ENCODE results near the gene HOXD11.

Gene HOXD11

GRCh38 chr2:176151442-176152287 lies 44.6 kb downstream of the HOXD11 start, which contains the start of gene HOXD4:
HOXD4 (plus strand) TSS chr2:176151550; CDS start chr2:176151634, 84 bp downstream.
- DNase-seq, result no peak

DNA sequence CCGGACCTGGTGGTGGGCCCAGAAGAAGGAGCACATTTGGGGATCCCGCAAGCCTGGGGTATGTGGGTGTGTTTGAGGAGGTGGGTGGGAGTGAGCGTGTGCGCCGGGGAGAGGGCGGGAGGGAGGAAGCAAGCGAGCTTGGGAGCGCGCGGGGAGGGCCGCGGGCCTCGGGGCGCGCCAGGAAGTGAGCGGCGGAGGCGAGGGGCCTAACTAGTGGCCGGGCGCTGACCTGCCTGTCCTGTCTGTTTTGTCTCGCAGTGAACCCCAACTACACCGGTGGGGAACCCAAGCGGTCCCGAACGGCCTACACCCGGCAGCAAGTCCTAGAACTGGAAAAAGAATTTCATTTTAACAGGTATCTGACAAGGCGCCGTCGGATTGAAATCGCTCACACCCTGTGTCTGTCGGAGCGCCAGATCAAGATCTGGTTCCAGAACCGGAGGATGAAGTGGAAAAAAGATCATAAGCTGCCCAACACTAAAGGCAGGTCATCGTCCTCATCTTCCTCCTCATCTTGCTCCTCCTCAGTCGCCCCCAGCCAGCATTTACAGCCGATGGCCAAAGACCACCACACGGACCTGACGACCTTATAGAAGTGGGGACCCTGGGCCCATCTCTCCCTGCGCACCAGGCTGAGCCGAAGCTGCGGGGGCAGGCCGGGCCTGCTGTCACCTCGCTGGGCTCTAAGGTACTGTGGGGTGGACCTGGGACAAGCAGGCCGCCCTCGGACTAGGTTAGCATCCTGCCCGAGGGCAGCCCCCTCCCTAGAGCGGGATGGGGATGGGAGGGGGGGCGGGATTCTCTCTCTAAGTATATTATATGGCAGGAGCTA lies 45.5 kb downstream of the HOXD11 start:
- DNase-seq, result no peak

DNA sequence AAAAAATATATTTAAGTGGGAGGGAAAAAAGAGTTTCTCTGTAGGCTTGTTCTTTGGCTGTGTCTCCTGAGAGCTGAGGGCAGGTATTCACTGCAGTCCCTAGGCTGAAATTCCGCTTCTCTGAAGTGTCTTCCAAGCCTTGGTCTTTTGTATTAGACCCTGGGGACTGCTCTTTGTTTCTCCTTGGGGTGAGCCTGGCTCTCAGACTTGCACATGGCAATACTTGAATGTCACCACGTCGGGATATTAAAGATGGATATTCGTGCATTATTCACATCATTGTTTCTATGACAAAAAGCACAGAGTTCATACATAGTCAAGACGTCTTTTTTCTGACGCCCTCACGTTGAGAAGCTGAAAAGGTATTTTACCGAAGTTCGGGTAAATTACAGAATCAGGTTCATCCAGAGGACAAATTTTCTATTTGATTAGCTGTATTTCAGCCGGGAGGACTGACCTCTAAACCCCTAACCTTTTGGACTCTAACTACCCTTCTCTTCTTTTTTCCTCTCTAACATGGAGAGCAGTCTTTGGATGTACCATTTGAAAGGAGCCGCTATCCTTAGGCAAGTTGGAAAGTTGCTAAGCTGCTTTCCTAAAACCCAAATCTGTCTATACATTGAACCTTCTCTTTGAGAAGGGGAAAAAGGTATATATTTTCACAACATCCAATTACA lies 47.6 kb downstream of the HOXD11 start:
- no peak for DNase-seq

DNA sequence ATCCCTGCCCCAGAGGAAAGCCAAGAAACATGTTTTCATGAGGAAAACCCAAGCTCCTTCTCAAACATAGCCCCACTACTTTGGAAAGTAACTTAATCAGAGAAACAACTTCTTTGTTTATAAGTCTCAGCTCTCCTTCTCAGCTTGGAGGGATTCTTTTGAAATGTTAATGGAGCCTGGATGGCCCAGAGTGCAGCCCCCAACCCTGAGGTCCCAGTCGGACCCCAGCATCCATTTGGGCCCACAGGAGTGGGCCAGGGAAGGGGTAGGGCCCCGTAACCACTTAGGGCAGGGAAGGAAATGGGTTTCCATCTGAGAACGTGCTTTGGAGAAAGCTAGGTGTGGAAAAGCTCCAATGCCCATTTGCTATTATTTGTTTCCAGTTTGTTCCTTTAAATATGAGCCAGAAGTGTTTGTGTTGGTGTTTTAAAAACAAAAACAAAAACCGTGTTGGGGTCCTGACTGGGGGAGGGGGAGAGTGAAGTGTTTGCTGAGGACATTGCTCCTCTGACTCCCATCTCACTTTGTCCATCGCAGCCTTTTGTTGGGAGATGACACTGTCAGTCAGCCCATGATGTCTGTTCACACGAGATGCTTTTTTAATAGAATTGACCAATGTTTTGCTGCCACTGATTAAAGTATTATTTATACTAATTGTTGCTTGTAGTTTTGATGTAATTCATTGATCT lies 48.4 kb downstream of the HOXD11 start:
- DNase-seq, result no peak

GRCh38 chr2:176156301-176156806 lies 49.3 kb downstream of the HOXD11 start:
- DNase-seq, result no peak

GRCh38 chr2:176156807-176157498 lies 49.9 kb downstream of the HOXD11 start, which contains the start of gene HOXD3:
HOXD3 (plus strand) TSS chr2:176157307; CDS start chr2:176169115, 11,808 bp downstream.
- no peak for DNase-seq

- no peak for DNase-seq
These were observed 50.6 kb downstream of the HOXD11 start for GRCh38 chr2:176157499-176158185.

- no peak for DNase-seq
These were observed 51.1 kb downstream of the HOXD11 start for GRCh38 chr2:176158186-176158591.

DNA sequence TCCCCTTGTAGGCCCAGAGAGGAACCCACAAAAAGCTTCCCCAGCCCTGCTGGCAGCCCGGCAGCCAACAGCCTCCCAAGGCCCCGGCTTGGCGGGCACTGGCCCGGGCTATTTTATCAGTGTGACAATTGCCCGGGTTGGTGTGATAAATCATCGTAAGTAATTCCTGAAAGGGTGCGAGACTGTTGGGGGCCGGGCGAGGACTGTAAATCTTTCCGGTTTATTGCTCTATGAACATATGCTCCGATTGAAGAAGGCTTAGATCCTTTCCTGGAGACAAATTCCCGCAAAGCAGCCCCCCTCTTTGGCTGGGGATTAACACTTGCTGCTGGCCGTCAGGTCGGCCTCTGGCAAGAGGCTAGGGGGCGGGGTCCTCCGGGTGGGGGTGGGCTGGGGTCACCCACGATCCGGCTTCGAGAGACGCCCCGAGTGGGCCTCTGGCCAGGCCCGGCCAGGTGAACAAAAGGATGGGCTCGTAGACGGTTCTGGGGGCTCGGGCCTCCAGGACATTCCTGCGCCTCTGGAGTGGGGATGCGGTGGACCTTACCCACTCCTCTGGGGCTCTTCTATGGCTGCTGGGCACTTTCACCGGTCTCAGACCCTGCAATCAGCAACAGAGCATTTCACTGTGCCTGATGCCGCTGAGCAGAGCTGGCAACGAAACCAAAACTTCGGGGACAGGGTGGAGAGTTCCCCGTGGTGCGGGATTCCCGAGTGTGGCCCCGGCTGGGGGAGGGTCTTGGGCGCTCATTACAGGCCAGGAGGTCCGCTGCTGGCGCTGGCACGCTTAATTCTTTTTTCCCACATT lies 52.0 kb downstream of the HOXD11 start:
- no peak for DNase-seq

All from CD4-positive, alpha-beta T cell treated with Interferon alpha-2 for 1 hour (primary cell).